AG09309 (cell line): Measurements from ENCODE around the gene PDE4D.

Experiments used
- DNase-seq: peaks from one replicate; pipeline ENCODE4 v3.0.0-alpha.2; 2010; ENCODE audit warnings: low read depth
- H3K4me3 ChIP-seq: 2 replicates; pipeline ENCODE4 v1.5.1; 2011; ENCODE audit warnings: mild to moderate bottlenecking, low read depth, low read length, moderate library complexity; ENCODE audit not compliant: control insufficient read depth
- TF ChIP-seq, protein P1 (sequence below): IDR thresholded peaks from 2 replicates; pipeline ENCODE4 v1.5.1; 2011; ENCODE audit warnings: mild to moderate bottlenecking, low read depth, low read length, inconsistent platforms; ENCODE audit not compliant: insufficient read depth, control insufficient read depth; ENCODE audit errors: missing control alignments

PDE4D gene

DNA sequence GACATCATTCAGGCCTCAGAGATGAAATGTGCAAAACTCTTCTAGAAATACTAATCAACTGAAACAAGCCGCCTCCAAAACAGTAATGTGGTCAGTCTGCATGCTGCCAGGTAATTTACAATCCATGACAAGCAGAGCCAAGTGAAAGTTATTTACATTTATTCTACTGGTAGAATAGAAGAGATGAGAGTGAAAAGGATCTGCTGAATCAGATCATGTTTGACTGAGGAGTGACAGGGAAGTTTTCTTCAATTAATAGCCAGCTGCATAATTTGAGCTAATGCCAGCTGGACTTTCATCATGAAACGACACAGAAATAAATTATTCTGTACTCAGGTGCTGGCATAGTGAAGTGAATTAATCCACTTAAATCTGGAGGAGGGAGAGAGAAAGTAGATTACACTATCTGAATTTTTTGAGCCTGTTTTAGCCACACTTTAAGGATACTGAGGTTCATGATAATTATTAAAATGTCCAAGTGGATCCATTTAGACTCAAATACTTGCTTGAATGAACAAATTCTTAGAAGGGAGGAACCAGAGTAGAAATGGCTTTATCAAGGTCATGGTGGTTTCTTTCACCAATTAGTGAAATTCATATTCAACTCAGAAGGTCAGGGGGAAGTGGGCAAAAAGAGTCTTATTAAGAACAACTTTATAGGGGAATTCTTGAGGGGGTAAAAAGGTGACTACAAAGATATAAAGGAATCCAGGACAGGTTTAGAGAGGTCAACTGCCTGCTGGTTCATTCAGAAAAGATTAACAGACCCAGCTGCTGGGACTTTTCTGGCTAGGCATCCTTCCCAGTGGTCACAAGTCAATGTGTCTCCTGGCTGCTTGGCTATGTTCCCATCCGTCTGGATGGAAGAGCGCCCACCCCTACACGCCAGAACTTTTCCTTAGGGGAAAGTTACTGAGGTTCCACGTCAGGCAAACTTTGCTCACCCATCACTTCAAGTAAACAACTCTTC lies 350.4 kb downstream of the PDE4D start:
- TF ChIP-seq, protein P1, sequence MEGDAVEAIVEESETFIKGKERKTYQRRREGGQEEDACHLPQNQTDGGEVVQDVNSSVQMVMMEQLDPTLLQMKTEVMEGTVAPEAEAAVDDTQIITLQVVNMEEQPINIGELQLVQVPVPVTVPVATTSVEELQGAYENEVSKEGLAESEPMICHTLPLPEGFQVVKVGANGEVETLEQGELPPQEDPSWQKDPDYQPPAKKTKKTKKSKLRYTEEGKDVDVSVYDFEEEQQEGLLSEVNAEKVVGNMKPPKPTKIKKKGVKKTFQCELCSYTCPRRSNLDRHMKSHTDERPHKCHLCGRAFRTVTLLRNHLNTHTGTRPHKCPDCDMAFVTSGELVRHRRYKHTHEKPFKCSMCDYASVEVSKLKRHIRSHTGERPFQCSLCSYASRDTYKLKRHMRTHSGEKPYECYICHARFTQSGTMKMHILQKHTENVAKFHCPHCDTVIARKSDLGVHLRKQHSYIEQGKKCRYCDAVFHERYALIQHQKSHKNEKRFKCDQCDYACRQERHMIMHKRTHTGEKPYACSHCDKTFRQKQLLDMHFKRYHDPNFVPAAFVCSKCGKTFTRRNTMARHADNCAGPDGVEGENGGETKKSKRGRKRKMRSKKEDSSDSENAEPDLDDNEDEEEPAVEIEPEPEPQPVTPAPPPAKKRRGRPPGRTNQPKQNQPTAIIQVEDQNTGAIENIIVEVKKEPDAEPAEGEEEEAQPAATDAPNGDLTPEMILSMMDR, result no peak
- no peak for DNase-seq
- no peak overlapping the region for H3K4me3 ChIP-seq

DNA sequence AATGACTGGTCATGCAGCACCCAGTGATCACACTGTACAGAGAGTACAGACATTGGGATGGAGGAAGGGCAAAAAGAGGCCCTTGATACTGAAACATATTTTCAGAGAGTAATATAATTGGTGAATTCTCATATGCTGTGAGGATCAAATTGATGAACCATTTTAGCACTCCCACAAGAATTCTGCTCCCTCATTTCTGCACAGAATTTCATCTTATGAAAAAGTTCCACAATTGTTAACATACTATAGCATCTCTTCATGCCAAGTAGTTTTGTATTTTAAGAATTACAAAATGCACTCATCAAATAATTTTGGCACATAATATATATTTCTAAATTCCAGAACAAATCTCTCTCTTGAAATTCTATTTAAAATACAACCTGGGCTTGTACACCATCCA lies 351.2 kb downstream of the PDE4D start:
- H3K4me3 ChIP-seq, result no peak overlapping the region
- TF ChIP-seq, protein P1, result no peak
- no peak for DNase-seq

DNA sequence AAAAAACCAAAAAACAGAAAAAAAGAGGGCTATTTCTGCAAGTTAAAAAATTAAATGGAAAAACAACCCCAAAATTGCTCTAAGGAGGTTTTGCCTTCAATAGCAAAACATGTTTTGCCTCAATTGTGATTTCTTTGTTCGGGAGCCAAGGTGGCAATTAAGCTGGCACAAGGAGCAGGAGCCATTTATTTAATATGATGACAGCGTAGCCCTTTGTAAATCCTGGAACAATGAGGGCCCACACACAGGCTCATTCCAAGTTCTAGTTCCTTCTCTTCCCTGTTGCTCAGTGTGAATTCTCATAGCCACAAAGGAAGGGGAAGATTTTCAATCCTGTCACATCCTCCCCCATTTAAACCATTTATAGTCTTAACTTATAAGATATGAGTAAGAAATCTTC lies 353.2 kb downstream of the PDE4D start:
- DNase-seq, result no peak
- TF ChIP-seq, protein P1, result no peak
- no peak overlapping the region for H3K4me3 ChIP-seq

DNA sequence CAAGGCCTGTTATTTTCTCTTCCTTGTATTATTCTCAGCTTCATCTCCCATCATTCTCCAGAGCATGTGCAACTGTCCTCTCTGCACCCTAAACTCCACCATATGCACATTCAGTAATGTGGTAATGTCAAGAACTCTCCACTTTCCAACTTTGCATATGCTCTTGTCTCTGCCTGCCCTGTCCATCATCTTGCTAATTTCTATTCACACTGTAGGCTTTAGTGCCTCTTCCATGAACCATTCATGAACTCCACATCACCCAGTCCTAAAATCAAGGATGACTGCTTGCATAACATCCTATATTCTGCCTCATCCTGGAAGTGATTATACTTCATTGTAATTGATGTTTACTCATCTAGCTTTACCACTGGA lies 354.8 kb downstream of the PDE4D start:
- H3K4me3 ChIP-seq, result no peak overlapping the region
- TF ChIP-seq, protein P1, result no peak
- no peak for DNase-seq

DNA sequence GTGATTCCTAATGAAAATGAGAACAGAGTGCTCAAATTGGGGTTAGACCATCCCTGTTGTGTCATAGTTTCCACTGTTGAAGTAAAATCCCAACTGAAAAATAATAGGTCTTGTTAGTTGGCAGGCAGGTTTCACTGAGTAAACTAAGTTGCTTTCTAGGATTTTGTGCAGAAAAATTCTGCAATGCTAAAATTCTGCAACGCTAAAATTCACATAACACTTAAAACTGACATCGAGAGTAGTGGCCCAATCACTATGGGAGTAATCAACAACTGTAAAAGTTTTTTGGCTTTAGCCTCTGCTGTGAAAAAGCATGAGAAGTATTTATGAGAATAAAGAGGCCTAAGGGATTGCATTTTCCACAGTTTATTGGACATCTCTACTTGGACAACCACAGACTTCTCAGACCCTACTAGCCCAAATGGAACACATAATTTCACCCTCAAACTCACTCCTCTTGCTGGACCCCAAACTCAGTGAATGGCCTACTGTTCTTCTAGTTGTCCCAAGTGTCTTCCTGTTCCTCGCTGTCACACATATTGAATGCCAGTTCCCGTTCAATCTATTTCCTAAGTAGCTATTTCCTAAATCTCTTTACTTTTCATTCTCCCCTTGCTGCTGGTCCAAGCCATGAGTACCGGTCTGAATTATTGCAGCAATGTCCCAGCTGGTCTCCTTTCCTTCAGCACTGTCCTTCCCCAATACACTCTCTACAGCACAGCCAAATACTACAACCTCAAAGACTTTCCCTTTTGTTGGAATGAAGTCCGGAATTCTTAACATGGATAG lies 355.4 kb downstream of the PDE4D start:
- DNase-seq, result no peak
- H3K4me3 ChIP-seq, result no peak overlapping the region
- TF ChIP-seq, protein P1, result no peak

DNA sequence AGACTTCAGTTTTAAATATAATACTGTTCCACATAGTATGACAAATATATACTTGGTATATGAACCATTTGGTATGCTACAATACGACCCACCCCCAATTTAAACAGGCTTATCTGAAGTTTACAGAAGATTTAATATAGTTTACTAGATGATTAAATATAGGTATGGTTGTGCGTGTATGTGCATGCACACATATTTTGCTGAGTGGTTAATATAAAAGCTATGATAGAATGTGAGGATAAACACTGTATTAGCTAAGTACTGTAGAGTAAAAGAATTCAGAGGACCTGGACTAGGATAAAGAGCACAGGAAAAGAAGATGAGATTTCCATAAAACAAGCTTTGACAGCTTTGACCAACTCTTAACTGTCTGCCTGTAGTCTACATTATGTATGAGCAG lies 356.7 kb downstream of the PDE4D start:
- H3K4me3 ChIP-seq, result no peak overlapping the region
- TF ChIP-seq, protein P1, result no peak

More for the DNA sequence above, 356.7 kb downstream of the PDE4D start:
- no peak for DNase-seq
